ENCODE measurements around the gene LRR1. TPM values are rescaled to one million over a fixed set of nuclear protein-coding genes. Genes with fewer than 3 reads are reported as not detected.
"Not testable (repeated sequence)": the region's sequence is repeated elsewhere in the genome, so short reads cannot be mapped to it uniquely, and the experiment has no call there.

LRR1 gene, protein sequence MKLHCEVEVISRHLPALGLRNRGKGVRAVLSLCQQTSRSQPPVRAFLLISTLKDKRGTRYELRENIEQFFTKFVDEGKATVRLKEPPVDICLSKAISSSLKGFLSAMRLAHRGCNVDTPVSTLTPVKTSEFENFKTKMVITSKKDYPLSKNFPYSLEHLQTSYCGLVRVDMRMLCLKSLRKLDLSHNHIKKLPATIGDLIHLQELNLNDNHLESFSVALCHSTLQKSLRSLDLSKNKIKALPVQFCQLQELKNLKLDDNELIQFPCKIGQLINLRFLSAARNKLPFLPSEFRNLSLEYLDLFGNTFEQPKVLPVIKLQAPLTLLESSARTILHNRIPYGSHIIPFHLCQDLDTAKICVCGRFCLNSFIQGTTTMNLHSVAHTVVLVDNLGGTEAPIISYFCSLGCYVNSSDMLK
- 12.4 TPM for polyA plus RNA-seq (2013, experiment 1 of 2; ENCODE audit: insufficient read length)
- 12.2 TPM for polyA plus RNA-seq (2013, experiment 2 of 2; ENCODE audit: insufficient read length)

DNA sequence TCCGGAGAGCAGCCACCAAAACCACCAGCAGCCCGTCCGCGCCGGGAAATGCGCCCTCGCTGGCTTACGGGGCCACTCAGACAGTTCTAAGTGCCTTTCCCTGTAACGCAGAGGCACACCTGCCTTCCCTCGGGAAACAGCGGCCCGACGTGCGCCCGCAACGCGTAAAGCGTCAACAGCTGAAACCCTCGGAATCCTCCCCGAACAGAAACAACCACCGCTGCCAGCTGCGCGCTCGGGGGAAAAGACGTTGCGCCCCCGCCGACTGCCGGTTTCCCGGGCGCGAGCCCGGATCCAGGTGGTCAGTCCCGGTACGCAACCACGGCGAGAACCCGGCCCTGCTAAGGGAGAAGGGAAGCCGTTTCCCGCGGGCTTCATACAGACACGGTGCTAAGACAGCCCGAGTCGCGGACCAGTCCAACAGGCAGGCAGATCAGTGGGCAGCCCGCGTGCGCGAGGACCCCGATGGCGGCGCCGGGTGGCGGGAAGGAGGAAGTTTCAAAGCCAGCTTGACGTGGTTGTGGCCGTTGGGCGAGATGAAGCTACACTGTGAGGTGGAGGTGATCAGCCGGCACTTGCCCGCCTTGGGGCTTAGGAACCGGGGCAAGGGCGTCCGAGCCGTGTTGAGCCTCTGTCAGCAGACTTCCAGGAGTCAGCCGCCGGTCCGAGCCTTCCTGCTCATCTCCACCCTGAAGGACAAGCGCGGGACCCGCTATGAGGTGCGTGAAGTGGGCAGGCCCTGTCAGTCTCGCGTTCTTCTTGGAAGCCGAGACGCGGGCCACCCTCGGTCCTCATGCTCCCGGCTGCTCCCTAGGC, at the start of gene LRR1:
Gene LRR1 (plus strand): TSS at position 456 of the 816 bp plus-strand sequence. CDS start 81 bp downstream, at position 537.
- peak; percentile 81 for DNase-seq

DNA sequence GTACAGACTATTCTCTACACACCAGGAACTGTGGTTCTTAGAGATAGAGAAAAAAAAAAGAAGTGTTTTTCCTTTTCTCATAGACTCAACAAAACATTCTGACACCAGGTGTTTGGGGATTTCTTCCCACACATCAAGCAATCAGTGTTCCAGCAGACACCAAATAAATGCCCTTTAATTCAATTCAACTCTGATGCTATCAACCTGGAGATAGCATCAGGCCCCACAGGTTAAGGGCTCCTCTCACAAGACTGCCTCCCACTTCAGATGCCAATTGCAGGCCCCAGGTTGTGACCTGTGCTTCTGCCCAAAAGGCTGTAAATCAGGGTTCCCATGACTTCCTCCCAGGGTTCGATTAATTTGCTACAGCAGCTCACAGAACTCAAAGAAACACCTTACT, 49.3 kb upstream of the LRR1 start:
- DNase-seq, result no peak

DNA sequence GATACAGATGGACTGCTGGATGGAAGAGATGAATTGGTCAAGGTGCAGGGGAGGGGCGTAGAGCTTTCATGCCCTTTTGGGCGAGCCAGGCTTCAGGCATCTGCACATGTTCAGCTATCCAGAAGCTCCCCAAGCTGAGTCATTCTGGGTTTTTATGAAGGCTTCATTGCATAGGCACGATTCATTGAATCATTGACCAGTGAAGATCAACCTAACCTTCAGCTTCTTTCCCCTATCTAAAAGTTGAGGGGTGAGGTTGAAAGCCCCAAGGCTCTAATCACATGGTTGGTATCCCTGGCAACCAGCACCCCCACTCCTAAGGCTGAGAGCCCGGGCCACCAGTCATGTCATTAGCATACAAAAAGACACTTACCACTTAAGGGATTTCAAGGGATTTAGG, 48.9 kb upstream of the LRR1 start:
- peak; percentile 25 for DNase-seq

DNA sequence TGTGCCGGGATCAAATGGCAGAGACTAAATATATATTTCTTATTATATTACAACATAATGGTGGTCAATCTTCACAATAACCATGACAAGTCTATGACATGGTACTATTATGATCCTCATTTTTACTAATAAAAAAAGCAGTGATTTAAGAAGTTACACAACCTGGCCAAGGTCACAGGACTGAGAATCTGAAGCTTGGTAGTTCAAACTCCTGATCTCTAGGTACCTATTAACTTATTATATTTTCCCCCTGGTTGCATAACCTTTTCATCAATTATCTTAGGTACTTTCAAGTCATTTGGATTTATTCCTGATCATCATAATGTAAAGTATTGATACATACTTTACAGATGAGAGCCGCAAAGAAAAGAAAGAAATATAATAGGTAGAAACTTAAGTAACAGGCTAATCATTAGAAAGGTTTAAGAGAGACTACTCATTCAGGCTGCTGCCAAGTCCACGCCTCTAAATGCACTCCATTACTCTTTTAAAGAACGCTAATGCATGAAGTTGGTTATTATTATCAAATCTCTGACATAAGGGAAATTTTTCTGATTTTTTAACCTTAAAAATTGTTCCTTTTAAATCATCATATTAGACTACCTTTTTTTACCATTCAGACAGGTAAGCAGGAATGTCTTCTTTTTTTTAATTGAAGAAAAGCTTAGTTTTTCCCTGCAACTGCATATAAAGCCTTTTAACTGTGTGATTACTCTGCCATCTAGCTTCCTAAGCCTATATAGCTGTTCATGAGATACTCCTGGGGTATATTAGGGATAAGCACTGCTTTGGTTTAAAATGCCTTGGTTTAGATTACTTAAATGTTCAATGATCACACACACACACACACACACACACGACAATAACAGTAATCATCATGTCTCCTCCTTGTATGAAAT, 48.2 kb upstream of the LRR1 start:
- DNase-seq, result no peak

DNA sequence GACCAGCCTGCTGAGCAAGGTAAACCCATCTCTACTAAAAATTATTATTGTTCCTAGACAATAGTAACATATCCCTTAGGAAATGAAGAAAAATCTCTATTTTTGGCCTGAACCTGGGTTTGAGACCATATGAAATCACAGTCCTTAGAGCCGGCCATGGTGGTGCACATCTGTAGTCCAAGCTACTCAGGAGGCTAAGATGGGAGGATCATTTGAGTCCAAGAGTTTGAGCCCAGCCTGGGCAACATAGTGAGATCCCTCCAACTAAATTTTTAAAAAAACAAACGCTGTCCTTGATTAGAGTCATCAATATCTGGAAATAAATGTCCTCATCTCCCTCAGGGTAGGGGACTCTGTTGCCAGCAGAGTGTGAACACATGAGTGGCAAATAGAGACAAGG, 47.2 kb upstream of the LRR1 start:
- no peak for DNase-seq

DNA sequence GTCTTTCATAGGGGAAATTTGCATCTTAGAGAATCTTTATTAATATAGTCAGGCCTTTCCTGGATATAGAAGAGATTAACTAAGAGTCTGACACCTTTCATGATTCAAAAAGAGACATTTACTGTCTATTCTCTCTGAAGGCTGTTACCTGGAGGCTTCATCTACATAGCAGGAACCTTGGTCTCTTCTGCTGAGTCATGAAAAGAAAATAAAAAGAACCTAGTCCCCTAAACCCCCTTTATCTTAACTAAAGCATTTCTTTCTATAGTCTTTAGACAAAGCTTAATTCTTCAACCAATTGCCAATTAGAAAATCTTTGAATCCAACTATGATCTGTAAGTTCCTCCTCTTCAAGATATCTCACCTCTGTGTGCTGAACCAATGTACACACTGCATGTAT, 45.6 kb upstream of the LRR1 start:
- no peak for DNase-seq

DNA sequence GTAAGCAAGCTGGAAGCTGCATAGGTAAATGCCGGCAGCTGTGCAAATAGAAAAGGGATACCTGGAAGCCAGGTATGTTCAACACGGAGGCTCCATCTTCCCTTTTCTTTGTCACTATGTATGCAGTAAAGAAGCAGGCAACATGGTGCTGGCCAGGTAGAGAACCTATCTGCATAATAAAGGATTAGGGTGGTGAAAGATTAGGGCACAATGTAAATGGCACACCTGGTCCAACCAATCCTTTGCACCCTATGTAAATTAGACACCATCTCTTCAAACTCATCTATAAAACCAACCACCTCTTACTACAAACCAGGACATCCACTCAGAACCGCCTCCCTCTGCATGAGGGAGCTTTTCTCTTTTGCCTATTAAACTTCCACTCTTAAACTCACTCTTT, 44.8 kb upstream of the LRR1 start:
- no peak for DNase-seq

DNA sequence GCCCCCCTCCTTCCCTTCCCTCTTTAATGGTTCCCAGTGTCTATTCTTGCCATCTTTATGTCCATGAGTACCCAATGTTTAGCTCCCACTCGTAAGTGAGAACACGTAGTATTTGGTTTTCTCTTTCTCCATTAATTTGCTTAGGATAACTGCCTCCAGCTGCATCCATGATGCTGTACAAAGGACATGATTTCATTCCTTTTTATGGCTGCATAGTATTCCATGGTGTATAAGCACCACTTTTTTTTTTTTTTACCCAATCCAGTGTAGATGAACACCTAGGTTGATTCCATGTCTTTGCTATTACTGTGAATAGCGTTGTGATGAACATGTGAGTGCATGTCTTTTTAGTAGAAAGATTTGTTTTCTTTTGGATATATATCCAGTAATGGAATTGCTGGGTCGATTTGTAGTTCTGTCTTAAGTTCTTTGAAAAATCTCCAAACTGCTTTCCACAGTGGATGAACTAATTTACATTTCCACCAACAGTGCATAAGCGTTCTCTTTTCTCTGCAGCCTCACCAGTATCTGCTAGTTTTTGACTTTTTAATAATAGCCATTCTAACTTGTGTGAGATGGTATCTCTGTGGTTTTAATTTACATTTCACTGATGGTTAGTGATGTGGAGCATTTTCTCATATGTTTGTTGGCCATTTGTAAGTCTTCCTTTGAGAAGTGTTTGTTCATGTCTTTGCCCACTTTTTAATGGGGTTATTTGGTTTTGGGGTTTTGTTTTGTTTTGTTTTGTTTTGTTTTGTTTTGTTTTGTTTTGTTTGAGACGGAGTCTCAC, 38.6 kb upstream of the LRR1 start:
- no peak for DNase-seq

DNA sequence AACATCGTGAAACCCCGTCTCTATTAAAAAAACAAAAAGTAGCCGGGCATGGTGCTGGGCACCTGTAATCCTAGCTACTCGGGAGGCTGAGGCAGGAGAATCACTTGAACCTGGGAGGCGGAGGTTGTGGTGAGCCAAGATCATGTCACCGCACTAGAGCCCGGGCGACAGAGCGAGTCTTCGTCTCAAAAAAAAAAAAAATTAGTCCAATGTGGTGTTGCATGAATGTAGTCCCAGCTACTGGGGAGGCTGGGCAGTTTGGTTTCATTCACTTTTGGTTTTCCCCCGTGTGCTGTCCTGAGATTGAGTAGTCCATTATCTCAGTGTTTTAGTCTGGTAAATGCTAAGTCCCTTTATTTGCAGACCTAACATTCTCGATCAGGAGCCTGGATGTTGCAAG, 32.0 kb upstream of the LRR1 start:
- DNase-seq, result no peak

DNA sequence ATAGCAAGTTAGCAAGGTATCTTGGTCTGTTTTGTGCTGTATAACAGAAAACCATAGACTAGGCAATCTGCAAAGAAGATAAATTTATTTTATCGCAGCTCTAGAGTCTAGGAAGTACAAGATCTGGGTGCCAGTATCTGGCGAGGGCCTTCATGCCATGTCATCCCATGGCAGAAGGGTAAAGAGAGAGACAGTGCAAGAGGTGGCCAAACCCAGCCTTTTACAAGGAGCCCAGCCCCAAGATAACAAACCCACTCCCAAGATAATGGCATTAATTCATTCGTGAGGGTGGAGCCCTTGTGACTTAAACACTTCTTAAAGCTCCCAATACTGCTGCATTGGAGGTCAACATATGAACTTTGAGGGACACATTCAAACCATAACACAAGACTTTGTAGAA, 29.5 kb upstream of the LRR1 start:
- no peak for DNase-seq

DNA sequence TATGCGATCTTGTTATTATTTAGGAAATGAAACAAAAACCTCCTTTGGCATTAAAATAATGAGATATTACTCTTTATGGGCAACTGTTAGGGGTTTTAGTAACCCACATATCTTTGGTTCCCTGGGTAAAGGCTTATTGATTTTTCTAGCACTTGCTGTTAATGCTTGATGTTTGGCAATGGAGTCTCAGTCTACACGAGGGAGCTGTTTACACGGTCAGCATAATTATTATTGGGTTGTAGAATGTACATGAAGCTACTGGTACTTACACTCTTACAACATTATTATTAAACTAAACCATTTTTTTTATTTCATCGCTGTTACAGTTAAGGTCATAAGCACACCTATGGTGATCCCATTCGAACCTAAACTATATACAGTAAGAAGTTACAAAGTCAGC, 24.7 kb upstream of the LRR1 start:
- no peak for DNase-seq

DNA sequence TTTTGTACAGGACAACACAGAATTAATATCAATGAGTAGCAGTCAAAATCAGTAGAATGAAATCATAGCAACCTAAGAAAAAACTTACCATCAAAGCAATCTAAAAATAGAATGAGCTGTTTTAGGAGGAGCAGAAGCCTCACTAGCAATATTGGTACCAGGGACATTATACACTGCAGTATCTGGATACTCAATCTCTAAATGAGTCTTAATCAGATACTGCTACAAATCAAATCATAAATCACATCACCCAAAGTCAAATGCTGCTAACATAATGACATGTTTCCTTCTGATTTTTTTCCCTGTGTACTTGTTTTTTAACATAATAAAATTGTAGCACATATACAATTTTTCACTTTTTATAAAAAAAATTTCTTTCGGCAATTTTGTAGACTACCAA, 20.6 kb upstream of the LRR1 start:
- no peak for DNase-seq

DNA sequence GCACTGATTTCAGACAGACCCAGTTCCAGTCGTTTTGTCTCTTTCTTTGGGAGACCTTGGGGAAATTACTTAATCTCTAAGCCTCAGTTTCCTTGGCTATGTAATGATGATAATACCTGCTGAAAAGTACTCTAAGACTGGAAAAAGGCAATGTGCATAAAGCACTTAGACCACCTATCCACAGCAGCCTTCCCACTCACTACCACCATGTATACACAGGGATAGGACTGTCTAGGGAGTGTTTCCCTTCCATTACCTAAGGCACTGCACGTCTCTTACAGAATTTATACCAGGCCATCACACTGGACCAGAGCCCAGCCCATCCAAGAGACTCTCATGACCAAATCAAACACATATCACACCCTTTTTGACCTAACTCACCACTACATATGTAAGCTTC, 18.9 kb upstream of the LRR1 start:
- no peak for DNase-seq

DNA sequence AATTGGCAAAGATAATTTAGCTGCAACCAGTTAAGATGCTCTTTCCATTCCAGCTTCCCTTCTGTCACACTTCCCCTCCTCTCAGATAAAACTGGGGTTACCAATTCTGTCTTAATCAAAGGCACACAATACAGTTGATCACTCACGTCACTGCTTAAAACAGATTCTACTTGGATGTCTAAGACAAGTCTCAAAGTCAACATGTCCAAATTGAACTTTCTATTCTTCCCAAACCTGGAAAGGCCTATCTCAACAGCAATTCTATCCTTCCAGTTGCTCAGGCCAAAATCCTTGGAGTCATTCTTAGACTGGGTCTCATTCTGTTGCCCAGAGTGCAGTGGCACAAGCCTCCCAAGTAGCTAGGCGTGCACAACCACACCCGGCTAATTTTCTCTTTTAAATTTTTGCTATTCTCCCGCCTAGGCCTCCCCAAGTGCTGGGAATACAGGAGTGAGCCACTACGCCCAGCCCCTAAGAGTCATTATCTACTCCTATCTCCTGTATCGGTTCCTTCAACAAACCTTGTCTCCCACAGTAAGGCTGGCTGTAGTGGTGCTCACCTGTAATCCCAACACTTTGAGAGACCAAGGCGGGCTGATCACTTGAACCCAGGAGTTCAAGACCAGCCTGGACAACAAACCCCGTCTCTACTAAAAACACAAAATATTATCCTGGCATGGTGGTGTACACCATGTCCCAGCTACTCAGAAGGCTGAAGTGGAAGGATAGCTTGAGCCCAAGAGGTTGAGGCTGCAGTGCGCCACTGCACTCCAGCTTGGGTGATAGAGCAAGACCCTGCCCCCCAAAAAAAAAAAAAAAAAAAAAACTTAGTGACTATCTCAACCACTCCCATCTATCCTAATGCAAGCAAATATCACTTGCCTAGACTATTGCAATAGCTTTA, 17.3 kb upstream of the LRR1 start:
- DNase-seq, result no peak

DNA sequence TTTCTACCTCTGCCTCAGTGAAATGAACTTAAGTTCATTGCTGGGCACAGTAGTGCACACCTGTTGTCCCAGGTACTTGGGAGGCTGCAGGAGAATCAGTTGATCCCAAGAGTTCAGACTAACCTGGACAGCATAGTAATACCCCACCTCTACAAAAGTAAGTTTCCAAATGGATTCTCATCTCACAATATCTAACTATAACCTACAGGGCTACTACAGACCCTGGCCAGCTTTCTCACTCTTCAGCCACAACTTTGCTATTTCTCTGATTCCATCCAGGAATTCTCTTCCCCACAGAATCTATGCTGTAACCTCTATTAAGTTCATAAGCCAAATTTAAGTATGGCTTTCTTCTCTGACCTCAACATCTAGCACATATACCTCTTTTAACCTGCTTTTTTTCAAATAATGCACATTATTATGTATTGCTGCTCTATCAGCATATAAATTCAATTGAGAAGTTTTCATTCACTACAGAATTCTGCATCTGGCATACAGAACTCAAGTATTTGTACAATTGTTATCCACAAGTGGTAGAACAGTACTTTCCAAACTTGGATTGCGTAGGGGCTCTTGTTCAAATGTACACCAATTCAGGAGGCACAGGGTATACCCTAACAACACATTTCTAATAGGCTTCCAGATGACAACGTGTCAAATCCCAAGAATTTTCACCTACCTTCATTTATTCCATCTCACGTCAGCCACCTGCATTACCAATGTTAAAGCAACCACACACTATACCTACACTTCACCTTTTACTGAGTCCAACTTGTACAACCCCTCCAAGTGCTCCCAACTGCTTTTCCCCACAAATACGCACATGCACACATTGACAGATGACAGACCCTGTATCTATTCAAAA, 16.4 kb upstream of the LRR1 start:
- no peak for DNase-seq

DNA sequence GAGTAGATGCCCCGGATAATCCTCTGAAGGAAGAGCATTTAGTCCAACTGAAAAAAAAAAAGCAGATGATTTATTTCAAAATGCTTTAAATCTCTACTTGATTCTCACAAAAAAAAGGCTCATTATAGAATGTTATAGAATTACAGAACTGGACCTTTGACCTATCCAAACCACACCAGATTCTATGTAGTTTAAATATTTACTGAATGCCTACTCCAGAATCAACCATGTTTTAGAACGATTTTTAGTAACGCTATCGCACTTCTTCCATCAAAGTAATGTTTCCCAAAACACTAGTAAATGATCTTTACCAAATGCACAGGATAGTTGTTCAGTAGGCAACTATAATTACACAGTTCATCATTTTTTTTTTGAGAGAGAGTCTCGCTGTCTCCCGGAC, 15.1 kb upstream of the LRR1 start:
- no peak for DNase-seq

DNA sequence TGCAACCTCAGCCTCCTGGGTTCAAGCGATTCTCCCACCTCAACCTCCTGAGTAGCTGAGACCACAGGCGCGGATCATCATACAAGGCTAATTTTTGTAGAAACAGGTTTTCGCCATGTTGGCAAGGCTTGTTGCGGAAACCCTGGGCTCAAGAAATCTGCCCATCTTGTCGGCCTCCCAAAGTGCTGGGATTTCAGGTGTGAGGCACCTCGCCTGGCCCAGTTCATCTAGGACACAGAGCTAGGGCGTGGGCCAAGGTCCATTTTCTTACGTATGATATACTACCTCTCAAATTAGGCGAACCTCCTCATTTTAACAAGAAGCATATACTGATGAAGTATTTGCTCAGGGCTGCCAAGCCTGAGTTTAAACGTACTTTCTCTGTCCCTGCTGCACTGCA, 14.7 kb upstream of the LRR1 start:
- no peak for DNase-seq

DNA sequence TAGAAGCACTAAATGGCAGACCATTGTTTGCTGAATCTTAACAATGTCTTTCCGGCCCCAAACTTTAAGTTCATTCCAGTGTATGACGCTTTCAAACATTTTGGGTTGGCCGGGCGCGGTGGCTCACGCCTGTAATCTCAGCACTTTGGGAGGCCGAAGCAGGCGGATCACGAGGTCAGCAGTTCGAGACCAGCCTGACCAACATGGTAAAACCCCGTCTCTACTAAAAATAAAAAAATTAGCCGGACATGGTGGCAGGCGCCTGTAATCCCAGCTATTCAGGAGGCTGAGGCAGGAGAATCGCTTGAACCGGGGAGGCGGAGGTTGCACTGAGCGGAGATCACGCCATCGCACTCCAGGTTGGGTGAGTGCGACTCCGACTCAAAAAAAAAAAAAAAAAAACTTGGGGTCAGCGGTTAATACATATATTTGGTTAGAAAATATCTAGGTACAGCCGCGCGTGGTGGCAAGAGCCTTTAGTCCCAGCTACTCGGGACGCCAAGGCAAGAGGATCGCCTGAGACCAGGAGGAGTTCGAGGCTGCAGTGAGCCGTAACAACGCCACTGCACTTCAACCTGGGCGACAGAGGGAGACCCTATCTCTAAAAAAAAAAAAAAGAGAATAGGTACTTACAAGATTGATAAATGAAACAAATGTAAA, 13.6 kb upstream of the LRR1 start:
- not testable (repeated sequence) for DNase-seq
